ENCODE results near the gene P2RX4. TPM values are rescaled to one million over a fixed set of nuclear protein-coding genes. Genes with fewer than 3 reads are reported as not detected.

The P2RX4 gene
- total and polyA plus RNA-seq, 4 donors = 16.5 to 32.1 (median 21.8) TPM

- Histone ChIP-seq H3K27ac (ENCODE audit: low read depth in 1 of 2, low read length in 2 of 2) (no peak overlapping the region), H3K4me1 (ENCODE audit: control insufficient read depth in 4 of 4, insufficient read depth in 4 of 4, low read length in 3 of 4) (no peaks in the 10 kb centered on the region), H3K27me3 (ENCODE audit: control insufficient read depth in 4 of 4, insufficient read depth in 4 of 4, low read length in 3 of 4) (no peaks in the 10 kb centered on the region), H3K36me3 (ENCODE audit: control insufficient read depth in 4 of 4, insufficient read depth in 3 of 4, low read depth in 1 of 4, low read length in 3 of 4) (peaks cover 2 to 28% (median 9%) of the 10 kb centered on the region in 4 donors), H3K9me3 (ENCODE audit: control insufficient read depth in 4 of 4, low read length in 3 of 4) (no peaks in the 10 kb centered on the region), H3K4me3 (ENCODE audit: low read depth in 1 of 3, low read length in 3 of 3) (no peak overlapping the region), H3K9ac (ENCODE audit: low read depth in 1 of 2, low read length in 2 of 2) (no peak overlapping the region)
- TF ChIP-seq YY1 (IDR thresholded peaks at IDR 0.05) = no peak
- TF ChIP-seq, protein P1, sequence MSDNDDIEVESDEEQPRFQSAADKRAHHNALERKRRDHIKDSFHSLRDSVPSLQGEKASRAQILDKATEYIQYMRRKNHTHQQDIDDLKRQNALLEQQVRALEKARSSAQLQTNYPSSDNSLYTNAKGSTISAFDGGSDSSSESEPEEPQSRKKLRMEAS (IDR thresholded peaks at IDR 0.05) = no peak
- TF ChIP-seq, protein P2, sequence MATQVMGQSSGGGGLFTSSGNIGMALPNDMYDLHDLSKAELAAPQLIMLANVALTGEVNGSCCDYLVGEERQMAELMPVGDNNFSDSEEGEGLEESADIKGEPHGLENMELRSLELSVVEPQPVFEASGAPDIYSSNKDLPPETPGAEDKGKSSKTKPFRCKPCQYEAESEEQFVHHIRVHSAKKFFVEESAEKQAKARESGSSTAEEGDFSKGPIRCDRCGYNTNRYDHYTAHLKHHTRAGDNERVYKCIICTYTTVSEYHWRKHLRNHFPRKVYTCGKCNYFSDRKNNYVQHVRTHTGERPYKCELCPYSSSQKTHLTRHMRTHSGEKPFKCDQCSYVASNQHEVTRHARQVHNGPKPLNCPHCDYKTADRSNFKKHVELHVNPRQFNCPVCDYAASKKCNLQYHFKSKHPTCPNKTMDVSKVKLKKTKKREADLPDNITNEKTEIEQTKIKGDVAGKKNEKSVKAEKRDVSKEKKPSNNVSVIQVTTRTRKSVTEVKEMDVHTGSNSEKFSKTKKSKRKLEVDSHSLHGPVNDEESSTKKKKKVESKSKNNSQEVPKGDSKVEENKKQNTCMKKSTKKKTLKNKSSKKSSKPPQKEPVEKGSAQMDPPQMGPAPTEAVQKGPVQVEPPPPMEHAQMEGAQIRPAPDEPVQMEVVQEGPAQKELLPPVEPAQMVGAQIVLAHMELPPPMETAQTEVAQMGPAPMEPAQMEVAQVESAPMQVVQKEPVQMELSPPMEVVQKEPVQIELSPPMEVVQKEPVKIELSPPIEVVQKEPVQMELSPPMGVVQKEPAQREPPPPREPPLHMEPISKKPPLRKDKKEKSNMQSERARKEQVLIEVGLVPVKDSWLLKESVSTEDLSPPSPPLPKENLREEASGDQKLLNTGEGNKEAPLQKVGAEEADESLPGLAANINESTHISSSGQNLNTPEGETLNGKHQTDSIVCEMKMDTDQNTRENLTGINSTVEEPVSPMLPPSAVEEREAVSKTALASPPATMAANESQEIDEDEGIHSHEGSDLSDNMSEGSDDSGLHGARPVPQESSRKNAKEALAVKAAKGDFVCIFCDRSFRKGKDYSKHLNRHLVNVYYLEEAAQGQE (IDR thresholded peaks at IDR 0.05) = no peak
- TF ChIP-seq TAF1 (conservative IDR thresholded peaks at IDR 0.05) = no peak
- no peak for TF ChIP-seq JUND (IDR thresholded peaks at IDR 0.05)
- TF ChIP-seq EGR1 (IDR thresholded peaks at IDR 0.05; ENCODE audit: low read depth in 2 of 2) = no peak
- no peak for TF ChIP-seq RXRA (IDR thresholded peaks at IDR 0.05)
- no peak for TF ChIP-seq NR2F2 (IDR thresholded peaks at IDR 0.05)
- TF ChIP-seq FOXA1 (IDR thresholded peaks at IDR 0.05) = no peak
- no peak for DNase-seq (ENCODE audit: low spot score)
- 75% methylated on average over 3 of the region's 3 CpGs for WGBS
Observed at GRCh38 chr12:121167951-121168350, 42.0 kb upstream of the P2RX4 start.

DNA sequence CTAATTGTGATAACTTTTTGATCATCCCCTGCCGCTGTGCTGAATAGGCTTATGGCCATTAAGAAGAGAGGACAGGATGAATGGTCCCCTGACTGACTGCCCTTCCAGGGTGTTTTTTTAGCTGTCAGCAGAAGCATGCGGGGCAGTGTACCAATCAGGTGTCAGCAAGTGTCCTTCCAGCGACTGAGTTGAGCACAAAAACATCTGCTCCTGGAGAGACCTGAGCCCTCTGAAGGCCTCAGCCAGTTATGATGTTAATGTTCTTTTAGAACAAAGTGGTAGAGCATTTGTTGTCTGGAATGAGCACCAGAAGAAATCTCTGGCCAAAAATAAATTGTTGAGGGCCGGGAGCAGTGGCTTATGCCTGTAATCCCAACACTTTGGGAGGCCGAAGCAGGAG lies 39.8 kb upstream of the P2RX4 start:
- WGBS = 88% methylated on average over 5 of the region's 5 CpGs
- Histone ChIP-seq H3K4me1 (ENCODE audit: control insufficient read depth in 4 of 4, insufficient read depth in 4 of 4, low read length in 3 of 4) (no peaks in the 10 kb centered on the region), H3K9ac (ENCODE audit: low read depth in 1 of 2, low read length in 2 of 2) (no peak overlapping the region), H3K9me3 (ENCODE audit: control insufficient read depth in 4 of 4, low read length in 3 of 4) (no peaks in the 10 kb centered on the region), H3K27me3 (ENCODE audit: control insufficient read depth in 4 of 4, insufficient read depth in 4 of 4, low read length in 3 of 4) (no peaks in the 10 kb centered on the region), H3K27ac (ENCODE audit: low read depth in 1 of 2, low read length in 2 of 2) (no peak overlapping the region), H3K4me3 (ENCODE audit: low read depth in 1 of 3, low read length in 3 of 3) (no peak overlapping the region), H3K36me3 (ENCODE audit: control insufficient read depth in 4 of 4, insufficient read depth in 3 of 4, low read depth in 1 of 4, low read length in 3 of 4) (peaks cover 2 to 25% (median 8%) of the 10 kb centered on the region in 4 donors)
- TF ChIP-seq HNF4A (conservative IDR thresholded peaks at IDR 0.05) (no peak), GABPA (IDR thresholded peaks at IDR 0.05 in 1 of 2, conservative IDR thresholded peaks at IDR 0.05 in 1 of 2) (no peak), HNF4G (IDR thresholded peaks at IDR 0.05) (no peak), YY1 (IDR thresholded peaks at IDR 0.05) (no peak), JUND (IDR thresholded peaks at IDR 0.05) (no peak), SP1 (IDR thresholded peaks at IDR 0.05) (no peak), NR2F2 (IDR thresholded peaks at IDR 0.05) (no peak), RXRA (IDR thresholded peaks at IDR 0.05) (no peak), ATF3 (IDR thresholded peaks at IDR 0.05) (no peak), TAF1 (conservative IDR thresholded peaks at IDR 0.05) (no peak)
- TF ChIP-seq, protein P1 (IDR thresholded peaks at IDR 0.05) = no peak
- TF ChIP-seq, protein P2 (IDR thresholded peaks at IDR 0.05) = no peak
- DNase-seq (ENCODE audit: low spot score) = no peak

Data from liver (tissue), 9 donors.